GM19239 (cell line): ENCODE results near the gene CELF4.
"Not testable (repeated sequence)": the region's sequence is repeated elsewhere in the genome, so short reads cannot be mapped to it uniquely, and the experiment has no call there.

Experiments used
- DNase-seq: peaks from one replicate; pipeline ENCODE4 v3.0.0; 2011; ENCODE audit warnings: low spot score; ENCODE audit not compliant: insufficient read length
- FAIRE-seq: peaks from 2 replicates; lab custom pipeline; 2011; peaks lifted over from hg19 to GRCh38; lab: Jason Lieb, UNC

Gene CELF4

DNA sequence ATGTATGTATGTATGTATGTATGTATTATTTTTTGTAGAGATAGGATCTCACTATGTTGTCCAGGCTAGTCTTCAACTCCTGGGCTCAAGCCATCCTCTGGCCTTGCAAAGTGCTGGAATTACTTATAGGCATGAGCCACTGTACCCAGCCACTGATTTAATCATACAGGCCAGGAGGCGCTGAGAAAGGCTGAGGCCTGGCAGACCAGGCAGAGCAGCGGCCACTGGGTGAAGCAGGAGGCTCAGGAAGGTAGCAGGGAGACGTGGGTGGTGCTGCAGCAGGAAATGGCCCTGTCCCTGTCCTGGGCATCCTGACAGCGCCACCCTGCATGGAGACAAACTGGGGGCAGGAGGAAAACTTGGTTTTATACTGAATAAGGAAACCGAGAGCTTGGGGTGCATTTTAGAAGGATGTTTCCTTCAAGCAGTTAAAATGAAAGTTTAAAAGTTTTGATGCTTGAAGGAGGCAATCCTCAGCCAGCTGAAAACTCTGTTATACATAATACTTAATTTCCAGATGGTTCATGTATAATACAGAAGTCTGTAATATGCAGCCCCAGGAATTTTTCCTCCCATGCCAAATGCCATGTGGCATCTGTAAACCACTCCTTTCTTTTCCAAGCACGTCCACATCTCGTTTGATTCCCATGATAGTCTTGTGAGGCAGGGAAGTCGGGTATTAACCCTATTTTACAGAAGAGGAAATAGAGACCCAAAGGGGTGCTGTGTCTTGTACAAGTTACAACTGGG is 182.4 kb downstream of the CELF4 start:
- FAIRE-seq (no peak), DNase-seq (no peak)

DNA sequence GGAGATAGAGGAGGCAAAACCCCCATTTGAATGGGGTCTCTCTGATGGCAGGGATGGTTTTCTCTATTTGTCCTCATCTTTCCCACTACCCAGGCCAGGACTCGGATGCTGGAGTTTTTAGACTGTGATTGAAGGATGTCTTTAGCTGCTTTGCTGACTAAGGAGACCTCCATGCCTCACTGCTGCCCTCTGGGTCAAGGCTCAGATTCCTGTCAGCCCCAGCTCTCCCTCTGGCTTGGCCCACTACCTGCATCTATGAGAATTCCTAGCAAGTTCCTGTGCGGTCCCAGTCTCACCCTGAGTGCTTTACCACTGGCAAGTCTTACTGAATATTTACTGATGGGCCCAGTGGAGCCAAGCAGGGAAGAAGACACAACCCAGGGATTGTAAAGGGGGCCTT is 184.0 kb downstream of the CELF4 start:
- DNase-seq (no peak), FAIRE-seq (no peak)

DNA sequence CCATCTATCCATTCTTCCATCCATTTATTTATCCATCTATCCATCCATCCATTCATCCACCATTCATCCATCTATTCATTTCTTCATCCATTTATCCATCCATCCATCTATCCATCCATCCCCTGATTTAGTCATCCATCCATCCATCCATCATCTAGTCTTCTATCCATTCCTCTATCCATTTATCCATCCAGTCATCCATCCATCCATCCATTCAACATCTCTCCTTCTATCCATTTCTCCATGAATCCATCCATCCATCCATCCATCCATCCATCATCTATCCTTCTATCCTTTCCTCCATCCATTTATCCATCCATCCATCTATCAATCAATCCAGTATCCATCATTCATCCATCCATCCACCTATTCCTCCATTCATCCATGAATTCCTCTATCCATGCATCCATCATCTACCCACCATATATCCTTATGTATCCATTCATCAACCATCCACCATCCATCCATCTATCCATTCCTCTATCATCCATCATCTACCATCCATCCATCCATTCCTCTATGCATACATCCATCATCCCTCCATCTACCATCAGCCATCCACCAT is 185.0 kb downstream of the CELF4 start:
- FAIRE-seq, result no peak

DNA sequence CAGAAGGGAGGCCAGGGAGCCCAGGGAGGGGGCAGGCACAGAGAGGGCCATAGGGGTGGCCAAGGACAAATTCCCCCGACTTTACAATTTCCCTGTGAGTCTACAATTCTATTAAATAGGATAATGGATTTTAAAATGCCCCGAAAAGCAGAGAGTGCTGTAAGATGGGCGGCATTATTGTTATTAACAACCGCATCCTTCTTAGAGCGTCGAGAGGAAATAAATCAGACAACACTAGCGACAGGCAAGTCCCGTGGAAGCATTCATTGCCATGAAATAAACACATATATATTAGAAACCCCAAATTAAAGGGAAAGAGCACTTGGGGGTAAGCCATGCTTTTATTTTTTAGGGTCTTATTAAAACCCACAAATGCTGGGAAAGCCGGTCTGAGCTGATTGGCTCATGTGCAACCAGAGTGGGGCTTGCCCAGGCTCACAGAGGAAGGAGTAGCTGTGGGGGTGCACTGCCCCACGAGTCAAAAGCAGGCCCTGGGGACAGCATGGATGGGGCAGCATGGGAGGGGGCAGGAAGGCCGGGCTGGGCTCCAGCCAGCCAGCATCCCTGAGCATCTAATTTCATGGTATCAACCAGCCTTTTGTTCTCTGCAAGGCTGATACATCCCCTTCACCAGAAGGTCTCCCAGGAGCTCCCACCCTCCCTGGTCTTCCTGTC is 187.1 kb downstream of the CELF4 start:
- no peak for DNase-seq
- FAIRE-seq, result no peak

More for the DNA sequence above, 185.0 kb downstream of the CELF4 start:
- DNase-seq, result no peak

DNA sequence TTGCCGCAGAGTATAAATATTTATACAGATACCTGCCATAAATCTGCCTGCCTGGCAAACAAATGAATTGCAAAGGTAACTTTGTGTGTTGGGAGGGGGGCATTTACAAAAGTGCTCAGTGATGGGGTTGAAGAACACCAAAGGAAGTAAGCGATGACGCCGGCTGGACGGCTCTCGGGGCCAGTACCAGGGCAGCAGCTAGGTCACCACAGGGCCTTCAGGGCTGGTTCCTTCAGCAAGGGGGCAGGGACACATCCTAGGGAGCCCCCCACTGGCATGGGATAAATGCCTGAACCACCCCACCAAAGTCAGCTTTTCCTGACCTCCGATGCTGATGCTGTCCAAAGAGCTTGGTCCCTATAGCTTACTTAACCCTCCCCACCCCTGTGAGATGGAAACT is 190.4 kb downstream of the CELF4 start:
- no peak for DNase-seq
- no peak for FAIRE-seq

DNA sequence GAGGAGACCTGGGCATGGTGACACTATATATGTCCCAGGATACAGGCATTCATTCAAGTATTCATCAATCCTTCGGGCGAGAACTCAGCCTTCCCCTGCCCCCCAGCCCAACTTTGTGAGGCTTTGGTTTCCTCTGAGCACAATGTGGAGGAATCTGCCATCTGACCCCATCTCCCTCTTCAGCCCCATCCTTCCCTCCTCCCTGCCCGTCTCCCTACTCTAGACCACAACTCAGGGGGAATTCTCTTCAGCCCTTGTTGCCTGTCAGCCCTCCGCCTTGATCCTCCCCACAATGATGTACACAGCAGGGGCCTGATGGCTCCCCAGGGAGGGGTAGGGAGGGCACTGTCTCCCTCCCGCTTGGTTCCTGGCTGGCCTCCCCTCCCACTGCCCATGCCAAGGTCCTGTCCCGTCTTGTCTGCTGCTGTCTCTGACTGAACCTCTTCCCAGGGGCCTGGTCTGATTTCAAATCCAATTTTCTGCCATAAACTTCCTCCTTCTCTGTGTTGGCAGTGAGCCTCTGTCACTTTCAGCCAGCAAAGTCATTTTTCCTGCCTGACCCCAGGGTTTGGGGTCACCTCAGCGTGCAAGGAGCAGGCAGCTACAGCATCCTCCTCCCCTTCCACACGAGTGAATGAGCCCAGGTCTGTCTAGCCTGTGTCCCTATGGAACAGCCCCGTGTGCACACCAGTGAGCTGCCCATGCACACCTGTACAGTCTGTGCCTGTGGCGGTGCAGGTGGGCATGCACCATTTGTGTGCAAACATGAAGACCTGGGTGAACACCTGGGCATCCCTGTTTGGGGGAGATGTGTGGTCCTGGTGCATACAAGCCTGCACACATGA is 197.3 kb downstream of the CELF4 start:
- DNase-seq (no peak), FAIRE-seq (no peak)

DNA sequence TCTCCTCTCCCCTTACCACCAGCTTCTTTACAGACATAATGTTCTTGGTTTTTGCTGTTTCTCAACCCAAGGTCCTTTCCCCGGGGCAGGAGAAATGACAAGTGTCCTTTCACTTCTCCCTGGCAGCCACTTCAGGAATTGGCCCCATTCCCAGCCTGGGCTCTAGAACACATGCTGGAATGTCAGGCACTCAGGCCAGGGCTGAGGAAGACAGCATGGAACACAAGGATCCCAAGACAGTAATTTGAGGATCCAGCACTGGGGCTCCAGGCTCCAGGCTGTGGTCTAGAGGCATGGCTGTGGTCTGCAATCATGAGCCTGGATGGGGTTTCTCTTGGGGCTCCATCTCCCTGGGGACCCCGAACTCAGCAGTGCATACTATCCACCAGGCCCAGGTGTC is 201.4 kb downstream of the CELF4 start:
- no peak for FAIRE-seq
- DNase-seq, result no peak

DNA sequence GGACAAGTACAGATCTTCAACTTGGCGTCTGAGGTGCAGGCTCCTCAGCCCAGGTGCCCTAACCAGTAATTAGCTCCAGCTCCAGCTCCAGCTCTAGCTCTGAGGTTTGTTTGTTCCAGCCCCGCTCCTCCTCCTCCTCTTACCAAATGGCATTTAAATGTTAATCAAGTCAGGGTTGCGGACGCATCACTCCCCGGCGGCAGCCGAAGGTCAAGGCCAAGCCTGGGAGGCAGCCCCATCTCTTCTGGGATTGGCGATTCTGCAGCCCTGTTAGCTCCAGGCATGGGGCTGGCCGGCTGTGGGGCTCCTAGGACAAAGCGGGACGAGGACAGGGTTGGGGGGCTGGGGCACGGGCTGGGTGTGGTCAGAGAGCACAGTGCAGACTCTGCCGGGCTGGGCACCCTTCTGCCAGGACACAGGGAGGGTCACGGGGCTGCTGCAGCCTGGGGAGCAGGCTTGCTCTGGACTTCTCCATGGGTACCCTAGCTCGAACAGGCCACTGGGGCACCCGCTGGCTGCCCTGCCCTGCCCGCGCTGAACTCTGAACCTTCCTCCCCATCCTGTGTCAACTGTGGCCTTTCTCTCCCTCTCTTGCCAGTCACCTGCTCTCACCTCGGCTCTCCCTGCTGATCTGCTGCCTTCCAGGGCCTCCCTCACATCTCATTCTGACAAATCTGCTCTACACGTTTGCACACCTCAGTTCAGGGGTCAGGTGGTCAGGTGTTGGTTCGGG is 203.3 kb downstream of the CELF4 start:
- no peak for DNase-seq
- FAIRE-seq, result no peak

DNA sequence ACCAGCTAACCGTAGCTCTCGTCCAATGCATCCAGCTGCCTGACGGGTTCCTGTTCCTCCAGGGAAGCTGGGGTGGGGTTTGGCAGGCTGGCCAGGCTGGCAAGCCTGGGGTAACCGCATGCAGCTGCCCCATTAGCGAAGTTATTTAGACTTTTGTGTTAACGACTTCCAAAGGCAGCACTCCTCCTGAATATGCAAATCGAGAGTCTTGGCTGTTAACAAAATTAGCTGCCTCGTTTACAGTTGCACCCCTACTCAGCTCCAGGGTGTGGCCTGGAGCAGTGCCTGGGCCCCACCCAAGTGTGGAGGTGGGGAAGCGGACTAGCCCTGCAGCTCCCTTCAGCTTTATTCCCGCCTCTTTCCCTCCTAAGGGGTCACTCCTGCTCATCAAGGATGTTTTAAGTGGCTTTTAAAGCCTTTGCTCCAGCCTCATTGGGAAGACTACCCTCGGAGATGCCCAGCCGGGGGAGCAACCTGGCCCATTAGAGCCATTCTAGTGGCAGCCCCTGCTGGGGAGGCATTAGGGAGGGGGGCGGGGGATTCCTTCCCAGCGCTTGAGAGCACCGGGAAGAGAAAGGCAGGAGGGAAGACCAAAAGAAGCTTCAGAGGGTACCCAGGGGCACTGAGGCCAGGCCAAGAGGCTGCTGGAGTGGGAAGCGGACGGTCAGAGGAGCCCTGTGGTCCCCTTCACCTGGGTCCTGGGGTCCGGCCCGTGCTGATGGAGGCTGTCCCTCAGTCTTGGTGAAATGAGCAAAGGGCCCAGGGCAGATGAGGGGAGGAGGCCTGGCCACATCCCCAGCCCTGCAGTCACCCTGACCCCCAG is 204.1 kb downstream of the CELF4 start:
- DNase-seq (no peak), FAIRE-seq (no peak)

DNA sequence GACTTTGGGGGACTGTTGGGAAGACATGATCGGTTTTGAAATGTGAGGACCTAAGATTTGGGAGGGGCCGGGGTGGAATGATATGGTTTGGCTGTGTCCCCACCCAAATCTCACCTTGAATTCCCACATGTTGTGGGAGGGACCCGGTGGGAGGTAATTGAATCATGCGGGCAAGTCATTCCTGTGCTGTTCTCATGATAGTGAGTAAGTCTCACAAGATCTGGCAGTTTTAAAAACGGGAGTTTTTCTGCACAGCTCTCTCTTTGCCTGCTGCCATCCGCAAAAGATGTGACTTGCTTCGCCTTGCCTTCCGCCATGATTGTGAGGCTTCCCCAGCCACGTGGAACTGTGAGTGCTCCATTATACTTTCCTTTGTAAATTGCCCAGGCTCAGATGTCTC is 207.5 kb downstream of the CELF4 start:
- FAIRE-seq, DNase-seq: not testable (repeated sequence)

DNA sequence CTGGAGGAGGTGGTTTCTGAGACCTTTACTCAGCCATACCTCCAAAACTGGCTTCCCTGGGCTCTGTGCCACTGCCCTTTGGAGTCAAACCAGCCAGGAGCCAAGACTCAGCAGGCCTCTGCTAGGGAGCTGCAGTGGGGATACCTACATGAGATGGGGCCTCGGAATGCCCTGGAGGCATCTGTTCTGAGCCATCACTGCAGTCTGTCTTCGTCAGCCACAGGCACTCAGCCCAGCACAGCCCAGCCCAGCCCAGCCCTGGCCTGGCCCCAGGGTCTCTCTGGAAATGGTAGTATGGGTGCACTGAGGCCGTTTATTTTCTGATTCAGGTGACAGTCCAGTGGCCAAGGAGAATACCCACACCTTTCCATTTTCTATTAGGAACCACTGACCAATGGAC is 209.8 kb downstream of the CELF4 start:
- DNase-seq (no peak), FAIRE-seq (no peak)

DNA sequence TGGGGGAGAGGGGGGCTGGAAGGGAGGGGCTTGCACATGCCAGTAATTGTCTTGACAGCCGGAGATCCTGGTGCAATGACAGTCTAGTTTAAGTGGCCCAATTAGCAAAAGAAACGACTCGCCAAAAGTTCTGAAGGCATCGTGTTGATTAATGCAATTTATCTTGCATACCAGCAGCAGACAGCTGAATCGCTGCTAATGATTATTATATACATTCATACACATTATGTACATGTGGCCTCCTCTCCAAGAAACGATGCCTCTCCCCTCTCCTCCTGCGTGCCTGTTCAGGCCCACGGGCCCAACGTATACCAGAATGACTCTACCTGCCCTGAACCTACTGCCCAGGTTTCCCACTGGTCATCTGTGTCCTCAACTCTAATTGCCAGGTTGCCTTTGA is 214.5 kb downstream of the CELF4 start:
- FAIRE-seq (no peak), DNase-seq (no peak)

DNA sequence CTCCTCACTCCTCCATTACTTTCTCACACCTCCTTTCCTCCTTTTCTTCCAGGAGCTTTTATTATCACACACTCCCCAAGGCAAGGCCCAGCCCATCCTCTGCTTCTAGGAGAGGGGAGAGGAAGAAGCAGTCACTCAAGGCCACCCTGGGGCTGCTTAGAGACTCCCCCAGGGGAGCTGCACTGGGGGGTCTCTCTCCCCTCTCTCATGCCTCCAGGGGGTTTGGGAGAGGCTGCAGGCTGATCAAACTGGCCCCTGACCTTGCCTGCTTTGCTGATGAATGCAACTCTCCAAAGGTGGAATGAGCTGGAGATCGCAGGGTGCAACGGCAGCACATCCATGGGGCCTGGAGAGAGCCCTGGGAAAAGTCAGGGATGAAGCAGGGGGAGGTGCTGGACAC is 216.9 kb downstream of the CELF4 start:
- FAIRE-seq, result no peak
- DNase-seq, result no peak

DNA sequence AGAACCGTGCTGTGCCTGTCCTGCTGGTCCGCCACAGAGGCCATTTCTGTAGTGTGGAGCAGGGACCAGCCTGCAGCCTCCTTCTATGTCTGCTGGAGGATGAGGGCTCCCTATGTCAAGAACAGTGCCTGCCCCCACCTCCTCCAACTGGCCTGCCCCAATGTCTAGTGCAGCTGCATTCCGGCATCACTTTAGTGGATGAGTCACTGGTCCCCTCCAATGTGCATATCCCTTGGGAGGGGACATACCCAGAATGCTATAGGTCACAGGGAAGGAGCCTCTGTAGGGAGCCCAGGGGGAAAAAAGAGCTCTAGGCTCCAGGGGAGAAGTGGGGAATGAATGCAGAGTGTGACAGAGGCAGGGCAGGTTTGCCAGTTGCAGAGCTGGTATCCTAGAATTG is 219.6 kb downstream of the CELF4 start:
- FAIRE-seq, result no peak
- DNase-seq, result no peak

DNA sequence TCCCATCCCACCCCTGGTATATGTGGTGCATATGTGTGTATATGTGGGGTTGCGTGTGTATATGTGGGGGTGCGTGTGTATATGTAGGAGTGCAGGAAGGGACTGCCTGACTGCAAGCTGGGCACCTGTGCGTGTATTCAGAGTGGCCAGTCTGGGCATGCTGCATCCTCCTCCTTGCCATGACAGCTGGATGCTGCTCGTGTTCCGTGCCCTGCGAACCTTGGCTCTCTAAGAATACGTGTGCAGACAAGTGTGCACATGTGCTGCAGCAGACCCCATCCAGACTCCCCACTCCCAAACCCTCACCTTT is 222.1 kb downstream of the CELF4 start:
- DNase-seq (no peak), FAIRE-seq (no peak)

DNA sequence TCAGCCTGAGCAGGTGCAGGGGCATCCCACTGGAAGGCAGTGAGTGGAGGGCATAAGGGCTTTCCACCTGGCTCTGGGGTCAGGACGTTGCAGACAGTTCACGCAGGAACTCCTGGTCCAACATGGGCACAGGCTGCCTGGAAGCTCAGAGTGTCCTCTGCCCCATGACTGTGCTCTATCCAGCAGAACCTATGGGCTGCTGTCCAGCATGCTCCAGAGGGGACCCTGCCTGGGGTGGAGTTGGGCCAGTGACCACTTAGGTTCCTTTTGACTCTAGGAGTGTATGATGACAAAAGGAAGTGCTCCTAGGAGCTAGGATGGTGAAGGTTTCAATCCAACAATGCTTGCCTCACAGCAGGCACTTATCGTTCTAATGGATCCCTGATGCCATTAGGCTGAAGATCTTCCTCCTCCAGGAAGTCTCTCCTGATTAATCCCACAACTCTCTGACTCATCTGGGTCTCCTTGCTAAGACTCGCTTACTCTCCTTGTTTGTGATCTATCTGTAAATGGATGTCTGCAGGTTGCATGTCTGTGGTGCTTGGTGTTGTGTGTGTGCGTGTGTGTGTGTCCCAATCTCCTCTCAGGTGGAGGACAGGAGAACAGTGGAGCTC is 224.0 kb downstream of the CELF4 start:
- no peak for FAIRE-seq
- DNase-seq, result no peak

DNA sequence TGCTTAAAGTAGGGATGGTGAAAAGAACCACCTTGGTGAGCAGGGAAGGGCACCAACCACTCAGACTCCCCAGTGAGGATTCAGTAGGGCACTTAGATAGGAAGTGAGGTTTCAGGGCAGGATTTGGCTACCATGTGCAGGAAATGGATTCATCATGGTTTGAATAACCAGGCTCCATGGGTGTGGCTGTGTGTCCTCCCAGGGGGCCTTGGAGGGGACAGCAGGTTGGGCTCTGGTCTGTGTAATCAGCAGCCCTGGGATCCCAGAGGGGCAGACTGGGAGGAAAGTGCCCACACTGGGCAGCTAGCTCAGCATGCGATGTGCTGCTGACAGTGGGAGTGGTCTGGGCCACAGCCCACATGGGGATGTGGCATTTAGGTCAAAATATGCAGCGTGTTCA is 224.6 kb downstream of the CELF4 start:
- no peak for FAIRE-seq
- DNase-seq, result no peak

DNA sequence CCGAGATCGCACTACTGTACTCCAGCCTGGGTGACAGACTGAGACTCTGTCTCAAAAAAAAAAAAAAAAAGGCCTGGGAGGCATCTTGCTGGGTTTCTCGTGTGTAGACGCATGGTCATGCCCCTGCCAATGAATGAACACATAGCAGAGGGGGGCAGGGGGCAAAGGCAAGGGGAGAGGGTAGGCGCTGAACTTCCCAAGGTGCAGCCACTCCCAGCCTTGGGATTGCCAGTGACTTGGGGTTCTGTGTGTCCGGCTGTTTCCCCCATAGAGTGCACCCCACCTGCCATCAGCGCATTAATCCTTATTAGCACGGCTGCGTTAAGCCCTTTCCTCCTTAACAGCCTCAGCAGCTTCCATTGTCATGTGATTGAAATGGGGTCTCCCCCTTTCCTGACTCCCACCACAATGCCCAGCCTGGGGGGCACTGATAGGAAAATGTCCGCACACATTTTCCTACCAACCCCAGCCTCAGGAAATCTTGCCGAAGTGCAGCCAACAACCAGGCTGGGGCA is 225.8 kb downstream of the CELF4 start:
- FAIRE-seq, result no peak
- no peak for DNase-seq
